Measurements from ENCODE around the gene PIGL.

PIGL gene

DNA sequence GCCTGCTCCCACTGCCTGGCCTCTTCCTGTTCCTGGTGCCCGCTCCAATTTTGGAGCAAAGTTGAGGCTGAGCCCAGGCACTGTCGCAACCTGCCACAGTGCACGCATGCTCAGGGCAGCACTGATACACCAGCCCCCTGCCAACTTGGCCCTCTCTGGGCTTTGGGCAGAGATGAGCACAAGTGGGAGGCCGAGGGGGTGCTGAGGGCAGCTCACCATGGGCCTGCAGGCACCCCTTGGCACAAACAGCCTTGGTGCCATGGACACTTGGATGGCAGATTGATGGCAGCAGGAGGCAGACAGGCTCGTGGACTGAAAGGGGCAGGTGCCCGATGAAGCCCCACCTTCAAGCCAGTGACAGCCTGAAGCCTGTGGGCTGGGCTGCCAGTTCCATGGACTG is 42.9 kb downstream of the PIGL start:
- Histone ChIP-seq H3K4me3 (ENCODE audit: low read length) (no peak overlapping the region), H3K4me1 (ENCODE audit: control insufficient read depth, insufficient read depth, low read length) (peaks cover 13% of the 10 kb centered on the region), H3K9me3 (ENCODE audit: control insufficient read depth, low read length) (no peaks in the 10 kb centered on the region), H3K36me3 (ENCODE audit: control insufficient read depth, insufficient read depth, low read length) (no peaks in the 10 kb centered on the region), H3K27me3 (ENCODE audit: control insufficient read depth, insufficient read depth, low read length) (no peaks in the 10 kb centered on the region), H3K9ac (ENCODE audit: low read length) (no peak overlapping the region)

DNA sequence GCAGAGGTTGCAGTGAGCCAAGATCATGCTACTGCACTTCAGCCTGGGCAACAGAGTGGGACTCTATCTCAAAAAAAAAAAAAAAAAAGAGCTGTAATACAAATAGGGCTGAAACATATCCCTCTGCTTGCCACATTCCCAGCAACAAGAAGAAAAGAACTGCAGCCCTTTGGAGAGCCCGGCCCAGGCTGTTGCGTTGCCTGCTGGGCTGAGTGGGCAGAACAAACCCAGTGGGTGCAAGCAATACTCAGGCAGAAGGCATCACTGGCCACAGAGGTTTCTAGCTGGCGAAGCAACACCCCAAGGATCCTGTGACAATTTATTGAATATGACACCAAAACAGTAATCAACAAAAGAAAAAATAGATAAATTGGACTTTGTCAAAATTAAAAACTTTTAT is 44.0 kb downstream of the PIGL start:
- Histone ChIP-seq H3K27me3 (ENCODE audit: control insufficient read depth, insufficient read depth, low read length) (no peaks in the 10 kb centered on the region), H3K9me3 (ENCODE audit: control insufficient read depth, low read length) (no peaks in the 10 kb centered on the region), H3K9ac (ENCODE audit: low read length) (no peak overlapping the region), H3K4me1 (ENCODE audit: control insufficient read depth, insufficient read depth, low read length) (peaks cover 3% of the 10 kb centered on the region), H3K4me3 (ENCODE audit: low read length) (no peak overlapping the region), H3K36me3 (ENCODE audit: control insufficient read depth, insufficient read depth, low read length) (no peaks in the 10 kb centered on the region)

DNA sequence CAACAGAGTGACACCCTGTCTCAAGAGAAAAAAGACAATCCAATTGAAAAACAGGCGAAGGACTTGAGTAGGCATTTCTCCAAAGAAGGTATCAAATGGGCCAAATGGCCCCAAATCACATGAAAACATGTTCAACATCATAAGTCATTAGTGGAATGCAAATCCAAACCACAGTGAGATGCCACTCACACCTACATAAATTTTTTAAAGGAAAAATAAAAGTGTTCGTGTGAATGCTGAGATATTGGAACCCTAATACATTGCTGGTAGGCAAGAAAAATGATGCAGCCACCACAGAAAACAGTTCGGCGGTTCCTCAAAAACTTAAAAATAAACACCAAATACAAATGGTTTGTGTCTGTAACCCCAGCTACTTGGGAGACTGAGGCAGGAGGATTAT is 45.2 kb downstream of the PIGL start:
- no peaks in the 10 kb centered on the region for H3K9me3 ChIP-seq (ENCODE audit: control insufficient read depth, low read length)
- H3K4me3 ChIP-seq (ENCODE audit: low read length) = no peak overlapping the region
- no peaks in the 10 kb centered on the region for H3K36me3 ChIP-seq (ENCODE audit: control insufficient read depth, insufficient read depth, low read length)
- no peaks in the 10 kb centered on the region for H3K4me1 ChIP-seq (ENCODE audit: control insufficient read depth, insufficient read depth, low read length)
- H3K9ac ChIP-seq (ENCODE audit: low read length) = no peak overlapping the region
- no peaks in the 10 kb centered on the region for H3K27me3 ChIP-seq (ENCODE audit: control insufficient read depth, insufficient read depth, low read length)

DNA sequence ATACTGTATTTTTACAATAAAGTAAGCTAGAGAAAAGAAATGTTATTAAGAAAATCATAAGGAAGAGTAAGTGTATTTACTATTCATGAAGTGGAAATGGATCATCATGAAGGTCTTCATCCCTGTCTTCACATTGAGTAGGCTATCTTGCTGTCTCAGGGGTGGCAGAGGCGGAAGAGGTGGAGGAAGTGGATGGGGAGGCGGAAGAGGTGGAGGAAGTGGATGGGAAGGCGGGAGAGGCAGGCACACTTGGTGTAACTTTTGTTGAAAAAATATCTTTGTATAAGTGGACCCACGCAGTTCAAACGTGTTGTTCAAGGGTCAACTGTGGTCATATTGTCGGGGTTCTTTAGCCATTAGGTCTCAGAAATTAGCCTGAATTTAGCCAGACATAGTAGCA is 50.2 kb downstream of the PIGL start:
- no peak overlapping the region for H3K4me3 ChIP-seq (ENCODE audit: low read length)
- H3K9me3 ChIP-seq (ENCODE audit: control insufficient read depth, low read length) = no peaks in the 10 kb centered on the region
- H3K4me1 ChIP-seq (ENCODE audit: control insufficient read depth, insufficient read depth, low read length) = peaks cover 4% of the 10 kb centered on the region
- H3K36me3 ChIP-seq (ENCODE audit: control insufficient read depth, insufficient read depth, low read length) = no peaks in the 10 kb centered on the region
- H3K9ac ChIP-seq (ENCODE audit: low read length) = no peak overlapping the region
- H3K27me3 ChIP-seq (ENCODE audit: control insufficient read depth, insufficient read depth, low read length) = no peaks in the 10 kb centered on the region

DNA sequence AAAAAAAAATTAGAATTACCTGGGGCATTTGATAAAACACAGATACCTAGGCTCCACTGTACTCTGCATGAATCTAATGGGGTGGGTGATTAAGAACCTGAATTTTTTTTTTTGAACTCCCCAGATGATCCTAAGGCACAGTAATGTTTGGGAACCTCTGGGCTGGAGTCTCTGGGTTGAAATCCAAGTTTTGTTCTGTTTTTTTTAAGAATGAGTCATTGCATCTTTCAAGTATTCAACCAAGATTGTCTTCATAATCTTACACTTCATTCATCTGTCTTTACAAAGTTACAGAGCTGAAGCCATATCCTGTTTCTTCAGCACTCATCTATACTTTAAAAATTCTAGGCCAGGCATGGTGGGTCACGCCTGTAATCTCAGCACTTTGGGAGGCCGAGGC is 52.6 kb downstream of the PIGL start:
- Histone ChIP-seq H3K36me3 (ENCODE audit: control insufficient read depth, insufficient read depth, low read length) (no peaks in the 10 kb centered on the region), H3K9me3 (ENCODE audit: control insufficient read depth, low read length) (no peaks in the 10 kb centered on the region), H3K4me1 (ENCODE audit: control insufficient read depth, insufficient read depth, low read length) (peaks cover 4% of the 10 kb centered on the region), H3K4me3 (ENCODE audit: low read length) (no peak overlapping the region), H3K27me3 (ENCODE audit: control insufficient read depth, insufficient read depth, low read length) (no peaks in the 10 kb centered on the region), H3K9ac (ENCODE audit: low read length) (no peak overlapping the region)

DNA sequence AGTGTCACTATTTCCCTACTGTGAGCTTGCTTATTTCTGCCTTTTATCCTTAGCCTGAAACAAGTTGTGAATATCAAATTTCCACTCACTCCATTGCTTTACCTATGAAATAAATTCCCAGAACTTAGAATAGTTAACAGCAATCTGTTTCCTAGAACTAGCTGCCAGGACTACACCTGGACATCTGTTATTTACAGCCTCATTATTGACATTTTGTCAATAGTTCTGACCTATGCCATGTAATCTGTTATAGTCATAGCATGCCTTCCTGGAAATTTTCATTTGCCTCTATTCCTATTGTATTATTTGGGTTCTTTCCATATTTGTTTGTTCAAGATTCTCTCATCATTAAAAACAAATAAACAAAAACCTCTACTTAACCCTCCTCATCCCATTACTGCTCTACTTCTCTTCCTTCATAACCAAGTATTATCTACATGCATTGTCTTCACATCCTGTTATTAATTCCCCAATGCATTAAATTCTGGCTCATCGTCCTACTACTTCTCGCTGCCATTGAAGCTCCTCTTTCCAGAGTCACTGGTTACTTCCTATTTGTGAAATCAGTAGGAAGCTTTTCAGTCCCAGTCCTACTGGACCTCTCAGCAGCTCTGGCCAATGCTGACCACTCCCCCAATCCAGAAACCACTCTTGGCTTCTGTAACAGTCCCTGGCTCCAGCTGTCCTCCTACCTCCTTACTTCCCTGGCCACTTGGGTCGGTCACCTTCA is 55.3 kb downstream of the PIGL start:
- Histone ChIP-seq H3K27me3 (ENCODE audit: control insufficient read depth, insufficient read depth, low read length) (no peaks in the 10 kb centered on the region), H3K9me3 (ENCODE audit: control insufficient read depth, low read length) (no peaks in the 10 kb centered on the region), H3K4me3 (ENCODE audit: low read length) (no peak overlapping the region), H3K4me1 (ENCODE audit: control insufficient read depth, insufficient read depth, low read length) (peaks cover 4% of the 10 kb centered on the region), H3K9ac (ENCODE audit: low read length) (no peak overlapping the region), H3K36me3 (ENCODE audit: control insufficient read depth, insufficient read depth, low read length) (no peaks in the 10 kb centered on the region)

DNA sequence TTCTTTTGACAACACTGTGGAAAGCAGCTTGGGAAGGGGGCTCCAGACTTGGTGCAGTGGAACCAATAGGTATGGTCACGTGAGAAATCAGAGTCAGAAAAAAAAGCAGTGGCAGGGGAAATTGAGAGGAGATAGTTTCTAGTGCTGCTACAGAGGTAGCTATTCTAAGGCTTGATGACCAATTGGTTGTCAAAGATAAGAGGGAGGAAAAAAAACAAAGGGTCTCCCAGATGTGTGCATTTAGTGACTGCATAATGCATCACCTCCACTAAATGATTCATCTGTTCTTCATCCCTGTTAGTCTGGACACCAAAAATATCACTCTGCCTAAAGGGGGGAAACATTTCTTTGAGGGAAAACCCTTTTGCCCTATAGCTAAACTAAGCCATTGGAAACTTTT is 56.5 kb downstream of the PIGL start:
- Histone ChIP-seq H3K36me3 (ENCODE audit: control insufficient read depth, insufficient read depth, low read length) (no peaks in the 10 kb centered on the region), H3K4me3 (ENCODE audit: low read length) (no peak overlapping the region), H3K9me3 (ENCODE audit: control insufficient read depth, low read length) (no peaks in the 10 kb centered on the region), H3K4me1 (ENCODE audit: control insufficient read depth, insufficient read depth, low read length) (no peaks in the 10 kb centered on the region), H3K9ac (ENCODE audit: low read length) (no peak overlapping the region), H3K27me3 (ENCODE audit: control insufficient read depth, insufficient read depth, low read length) (no peaks in the 10 kb centered on the region)

DNA sequence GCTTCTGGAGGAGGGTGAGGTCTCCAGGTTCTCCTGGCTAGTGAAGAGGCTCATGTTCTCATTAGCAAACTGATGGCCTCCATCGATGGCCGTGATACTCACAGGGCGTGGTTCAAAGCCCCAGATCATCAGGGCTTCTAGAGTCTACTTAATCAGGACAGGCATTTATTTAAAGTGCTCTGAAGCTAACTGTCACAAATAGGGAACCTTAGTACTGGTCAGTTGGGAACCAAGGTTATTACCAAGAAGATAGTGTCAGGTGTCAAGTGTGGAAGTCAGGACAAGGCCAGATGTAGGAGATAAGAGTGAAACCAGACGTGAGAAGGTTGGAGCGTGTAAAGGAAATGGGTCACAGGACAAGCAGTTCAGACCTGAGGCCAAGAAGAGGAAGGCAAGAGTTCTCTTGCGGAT is 56.9 kb downstream of the PIGL start:
- Histone ChIP-seq H3K27me3 (ENCODE audit: control insufficient read depth, insufficient read depth, low read length) (no peaks in the 10 kb centered on the region), H3K4me1 (ENCODE audit: control insufficient read depth, insufficient read depth, low read length) (no peaks in the 10 kb centered on the region), H3K36me3 (ENCODE audit: control insufficient read depth, insufficient read depth, low read length) (no peaks in the 10 kb centered on the region), H3K9ac (ENCODE audit: low read length) (no peak overlapping the region), H3K9me3 (ENCODE audit: control insufficient read depth, low read length) (no peaks in the 10 kb centered on the region), H3K4me3 (ENCODE audit: low read length) (no peak overlapping the region)

DNA sequence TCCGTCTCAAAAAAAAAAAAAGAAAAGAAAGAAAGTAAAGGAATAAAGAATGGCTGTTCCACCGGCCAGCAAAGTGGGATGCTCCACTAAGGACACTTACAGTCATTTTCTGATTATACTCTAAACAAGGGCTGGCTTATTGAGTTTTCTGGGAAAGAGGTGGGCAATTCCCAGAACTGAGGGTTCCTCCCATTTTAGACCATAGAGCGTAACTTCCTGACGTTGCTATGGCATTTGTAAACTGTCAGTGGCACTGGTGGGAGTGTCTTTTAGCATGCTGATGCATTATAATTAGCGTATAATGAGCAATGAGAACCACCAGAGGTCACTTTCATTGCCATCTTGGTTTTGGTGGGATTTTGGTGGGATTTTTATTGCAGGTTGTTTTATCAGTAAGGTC is 58.0 kb downstream of the PIGL start:
- H3K27me3 ChIP-seq (ENCODE audit: control insufficient read depth, insufficient read depth, low read length) = no peaks in the 10 kb centered on the region
- H3K4me1 ChIP-seq (ENCODE audit: control insufficient read depth, insufficient read depth, low read length) = no peaks in the 10 kb centered on the region
- no peak overlapping the region for H3K4me3 ChIP-seq (ENCODE audit: low read length)
- H3K9me3 ChIP-seq (ENCODE audit: control insufficient read depth, low read length) = no peaks in the 10 kb centered on the region
- H3K9ac ChIP-seq (ENCODE audit: low read length) = no peak overlapping the region
- H3K36me3 ChIP-seq (ENCODE audit: control insufficient read depth, insufficient read depth, low read length) = no peaks in the 10 kb centered on the region

DNA sequence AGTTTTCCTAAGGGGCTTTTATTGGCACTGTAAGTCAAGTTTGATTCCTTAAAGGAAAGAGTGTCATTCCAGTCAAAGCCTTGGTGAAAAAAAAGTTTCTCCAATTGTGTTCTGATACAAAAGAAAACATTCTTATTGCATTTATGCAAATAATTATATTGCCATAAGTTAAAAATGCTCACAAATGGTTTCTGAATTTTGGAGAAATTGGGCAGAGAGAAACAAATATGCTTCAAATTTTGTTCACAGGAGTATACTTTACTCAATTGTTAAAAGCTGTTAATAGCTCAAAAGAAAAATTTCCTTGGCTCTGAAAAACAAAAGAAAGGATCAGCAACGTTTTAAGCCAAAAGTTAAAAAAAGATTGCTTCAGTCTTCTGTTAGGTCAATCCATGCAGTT is 60.2 kb downstream of the PIGL start:
- H3K4me3 ChIP-seq (ENCODE audit: low read length) = no peak overlapping the region
- no peaks in the 10 kb centered on the region for H3K27me3 ChIP-seq (ENCODE audit: control insufficient read depth, insufficient read depth, low read length)
- H3K36me3 ChIP-seq (ENCODE audit: control insufficient read depth, insufficient read depth, low read length) = no peaks in the 10 kb centered on the region
- H3K4me1 ChIP-seq (ENCODE audit: control insufficient read depth, insufficient read depth, low read length) = no peaks in the 10 kb centered on the region
- H3K9ac ChIP-seq (ENCODE audit: low read length) = no peak overlapping the region
- H3K9me3 ChIP-seq (ENCODE audit: control insufficient read depth, low read length) = no peaks in the 10 kb centered on the region

DNA sequence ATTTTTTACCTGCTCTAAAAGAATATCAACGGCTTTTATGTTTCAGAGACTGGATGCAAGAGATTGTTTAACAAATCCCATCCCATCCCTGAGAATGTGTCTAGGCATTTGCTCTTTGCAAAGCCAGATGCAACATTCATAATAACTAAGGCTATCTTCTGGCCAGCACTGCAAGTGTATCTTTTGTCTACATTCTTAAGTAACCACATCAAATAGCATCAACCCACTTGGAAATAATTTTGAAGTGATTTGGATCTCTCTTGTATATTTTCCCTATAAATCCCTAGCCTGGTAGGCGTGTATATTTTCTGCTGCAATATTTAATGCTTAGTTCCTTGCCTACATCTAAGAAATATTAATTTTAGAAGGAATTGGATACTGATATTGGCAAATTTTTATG is 64.3 kb downstream of the PIGL start:
- no peak overlapping the region for H3K4me3 ChIP-seq (ENCODE audit: low read length)
- no peaks in the 10 kb centered on the region for H3K27me3 ChIP-seq (ENCODE audit: control insufficient read depth, insufficient read depth, low read length)
- H3K36me3 ChIP-seq (ENCODE audit: control insufficient read depth, insufficient read depth, low read length) = no peaks in the 10 kb centered on the region
- peaks cover 15% of the 10 kb centered on the region for H3K4me1 ChIP-seq (ENCODE audit: control insufficient read depth, insufficient read depth, low read length)
- H3K9me3 ChIP-seq (ENCODE audit: control insufficient read depth, low read length) = no peaks in the 10 kb centered on the region
- no peak overlapping the region for H3K9ac ChIP-seq (ENCODE audit: low read length)

DNA sequence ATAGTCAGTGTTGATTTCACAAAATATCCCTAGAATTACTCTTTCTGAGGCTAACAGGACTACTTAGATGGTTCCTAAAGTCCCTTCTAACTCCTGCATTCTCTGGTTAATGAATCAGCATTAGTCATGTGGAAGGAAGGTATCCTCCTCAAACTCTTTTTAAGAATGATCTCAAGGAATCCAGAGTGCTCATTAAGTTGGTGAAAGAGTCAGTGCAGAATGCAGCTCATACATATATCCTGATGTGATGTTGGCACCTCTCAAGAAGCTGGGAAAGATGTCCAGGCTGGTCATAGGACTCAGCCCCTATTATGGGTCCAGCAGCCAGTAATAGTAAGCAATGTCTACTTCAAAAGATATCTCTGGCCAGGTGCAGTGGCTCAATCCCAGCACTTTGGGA is 65.5 kb downstream of the PIGL start:
- Histone ChIP-seq H3K9ac (ENCODE audit: low read length) (no peak overlapping the region), H3K4me3 (ENCODE audit: low read length) (no peak overlapping the region), H3K4me1 (ENCODE audit: control insufficient read depth, insufficient read depth, low read length) (peaks cover 26% of the 10 kb centered on the region), H3K36me3 (ENCODE audit: control insufficient read depth, insufficient read depth, low read length) (no peaks in the 10 kb centered on the region), H3K9me3 (ENCODE audit: control insufficient read depth, low read length) (no peaks in the 10 kb centered on the region), H3K27me3 (ENCODE audit: control insufficient read depth, insufficient read depth, low read length) (no peaks in the 10 kb centered on the region)

DNA sequence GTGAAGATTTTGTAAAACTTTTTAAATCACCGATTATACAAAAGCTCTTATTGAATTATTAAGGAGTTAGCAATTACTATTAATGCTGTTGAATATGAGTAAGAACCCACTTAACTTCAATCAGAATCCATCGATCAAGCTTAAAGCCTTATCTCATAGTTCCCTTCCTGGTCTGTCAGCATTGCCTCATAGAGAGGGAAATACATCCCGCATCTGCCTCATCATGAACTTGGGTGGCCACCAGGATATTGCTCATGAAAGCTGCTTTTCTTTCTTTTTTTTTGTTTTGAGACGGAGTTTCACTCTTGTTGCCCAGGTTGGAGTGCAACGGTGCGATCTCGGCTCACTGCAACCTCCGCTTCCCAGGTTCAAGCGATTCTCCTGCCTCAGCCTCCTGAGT is 66.7 kb downstream of the PIGL start:
- peaks cover 37% of the 10 kb centered on the region for H3K4me1 ChIP-seq (ENCODE audit: control insufficient read depth, insufficient read depth, low read length)
- H3K4me3 ChIP-seq (ENCODE audit: low read length) = no peak overlapping the region
- no peaks in the 10 kb centered on the region for H3K27me3 ChIP-seq (ENCODE audit: control insufficient read depth, insufficient read depth, low read length)
- H3K9ac ChIP-seq (ENCODE audit: low read length) = no peak overlapping the region
- H3K36me3 ChIP-seq (ENCODE audit: control insufficient read depth, insufficient read depth, low read length) = no peaks in the 10 kb centered on the region
- no peaks in the 10 kb centered on the region for H3K9me3 ChIP-seq (ENCODE audit: control insufficient read depth, low read length)
